ENCODE data around the gene ZNF581.

Gene ZNF581

DNA sequence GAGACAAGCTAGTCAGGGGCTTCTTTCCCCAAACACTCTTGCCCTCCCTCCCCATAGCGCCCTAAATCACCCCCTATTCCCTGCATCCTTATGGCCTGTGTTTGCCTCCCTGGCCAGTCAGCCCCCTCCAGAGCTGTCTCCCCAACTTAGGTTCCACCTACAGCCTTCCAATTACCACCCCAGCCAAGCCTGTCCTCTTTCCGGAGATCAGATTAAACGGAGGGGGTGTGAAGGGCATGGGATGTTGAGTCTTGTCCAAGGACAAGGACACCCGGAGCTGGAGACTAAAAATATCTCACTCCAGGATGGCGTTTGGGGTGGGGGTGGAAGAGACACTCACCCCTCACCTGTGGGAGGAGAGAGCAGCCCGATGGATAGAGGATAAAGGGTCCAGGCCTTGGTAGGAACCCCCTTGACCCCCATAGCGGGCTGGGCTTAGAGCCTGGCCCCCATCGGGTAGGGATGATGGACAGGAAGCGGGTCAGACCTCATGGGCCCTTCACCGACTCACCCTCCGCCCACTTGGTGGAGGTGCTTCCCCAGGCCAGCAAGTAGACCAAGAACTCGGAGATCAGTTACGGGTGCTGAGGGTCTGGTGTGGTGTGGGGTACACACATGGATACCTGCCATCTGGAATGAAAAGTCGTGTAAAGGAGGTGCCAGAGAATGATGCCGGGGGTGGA is 32.0 kb upstream of the ZNF581 start:
- no peak for DNase-seq (ENCODE audit: low read depth, low spot score)

DNA sequence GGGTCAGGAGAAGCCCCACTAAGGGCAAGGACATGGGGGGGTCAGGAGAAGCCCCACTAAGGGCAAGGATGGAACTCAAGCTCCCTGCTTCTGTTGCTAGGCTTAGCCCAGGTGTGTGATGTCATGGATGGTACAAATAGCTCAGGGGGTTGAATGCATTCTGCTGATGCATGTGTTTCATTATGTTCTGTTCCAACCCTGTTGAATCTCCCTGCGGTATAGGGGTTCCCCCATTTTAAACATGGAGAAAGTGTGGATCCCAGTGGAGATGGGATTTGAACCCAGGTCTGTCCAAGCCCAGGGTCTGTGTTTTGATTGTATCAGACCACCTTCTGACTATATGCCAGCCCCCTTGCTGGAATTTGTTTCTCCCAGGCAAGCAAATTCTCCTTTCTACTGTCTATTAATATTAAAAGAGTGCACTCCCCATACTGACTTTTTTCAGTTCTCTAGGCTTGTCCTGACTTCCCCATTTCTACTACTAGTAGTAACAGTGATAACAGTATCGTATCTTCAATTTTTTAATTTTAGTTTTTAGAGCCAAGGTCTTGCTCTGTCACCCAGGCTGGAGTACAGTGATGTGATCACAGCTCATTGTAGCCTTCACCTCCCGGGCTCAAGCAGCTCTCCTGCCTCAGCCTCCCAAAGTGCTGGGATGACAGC is 31.3 kb upstream of the ZNF581 start:
- DNase-seq (ENCODE audit: low read depth, low spot score), result no peak

DNA sequence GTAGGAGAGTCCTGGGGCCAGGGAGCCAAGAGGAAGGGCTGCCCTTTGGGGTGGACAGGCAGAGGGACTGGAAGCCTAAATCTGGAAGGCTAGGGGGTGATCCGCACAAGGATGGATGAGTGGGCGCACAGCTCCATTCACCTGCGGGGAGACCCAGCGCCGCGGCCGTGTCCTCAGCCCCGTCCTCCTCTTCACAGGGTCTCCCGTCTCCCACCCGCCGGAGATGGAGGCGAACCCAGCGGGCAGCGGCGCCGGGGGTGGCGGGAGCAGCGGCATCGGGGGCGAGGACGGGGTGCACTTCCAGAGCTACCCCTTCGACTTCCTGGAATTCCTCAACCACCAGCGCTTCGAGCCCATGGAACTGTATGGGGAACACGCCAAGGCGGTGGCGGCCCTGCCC is 30.1 kb upstream of the ZNF581 start:
- DNase-seq (ENCODE audit: low read depth, low spot score), result no peak

DNA sequence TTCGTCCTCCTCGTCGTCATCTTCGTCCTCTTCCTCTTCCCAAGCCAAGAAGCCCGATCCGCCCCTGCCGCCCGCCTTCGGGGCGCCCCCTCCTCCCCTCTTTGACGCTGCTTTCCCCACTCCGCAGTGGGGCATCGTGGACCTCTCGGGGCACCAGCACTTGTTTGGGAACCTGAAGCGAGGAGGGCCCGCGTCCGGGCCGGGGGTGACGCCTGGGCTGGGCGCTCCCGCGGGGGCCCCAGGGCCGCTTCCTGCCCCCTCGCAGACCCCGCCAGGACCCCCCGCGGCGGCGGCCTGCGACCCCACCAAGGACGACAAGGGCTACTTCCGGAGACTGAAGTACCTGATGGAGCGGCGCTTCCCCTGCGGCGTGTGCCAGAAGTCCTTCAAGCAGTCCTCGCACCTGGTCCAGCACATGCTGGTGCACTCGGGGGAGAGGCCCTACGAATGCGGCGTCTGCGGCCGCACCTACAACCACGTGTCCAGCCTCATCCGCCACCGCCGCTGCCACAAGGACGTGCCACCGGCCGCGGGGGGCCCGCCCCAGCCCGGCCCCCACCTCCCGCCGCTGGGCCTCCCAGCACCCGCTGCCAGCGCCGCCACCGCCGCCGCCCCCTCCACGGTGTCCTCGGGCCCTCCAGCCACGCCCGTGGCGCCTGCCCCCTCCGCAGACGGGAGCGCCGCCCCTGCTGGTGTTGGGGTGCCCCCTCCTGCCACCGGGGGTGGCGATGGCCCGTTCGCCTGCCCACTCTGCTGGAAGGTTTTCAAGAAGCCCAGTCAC is 29.3 kb upstream of the ZNF581 start:
- DNase-seq (ENCODE audit: low read depth, low spot score), result no peak

DNA sequence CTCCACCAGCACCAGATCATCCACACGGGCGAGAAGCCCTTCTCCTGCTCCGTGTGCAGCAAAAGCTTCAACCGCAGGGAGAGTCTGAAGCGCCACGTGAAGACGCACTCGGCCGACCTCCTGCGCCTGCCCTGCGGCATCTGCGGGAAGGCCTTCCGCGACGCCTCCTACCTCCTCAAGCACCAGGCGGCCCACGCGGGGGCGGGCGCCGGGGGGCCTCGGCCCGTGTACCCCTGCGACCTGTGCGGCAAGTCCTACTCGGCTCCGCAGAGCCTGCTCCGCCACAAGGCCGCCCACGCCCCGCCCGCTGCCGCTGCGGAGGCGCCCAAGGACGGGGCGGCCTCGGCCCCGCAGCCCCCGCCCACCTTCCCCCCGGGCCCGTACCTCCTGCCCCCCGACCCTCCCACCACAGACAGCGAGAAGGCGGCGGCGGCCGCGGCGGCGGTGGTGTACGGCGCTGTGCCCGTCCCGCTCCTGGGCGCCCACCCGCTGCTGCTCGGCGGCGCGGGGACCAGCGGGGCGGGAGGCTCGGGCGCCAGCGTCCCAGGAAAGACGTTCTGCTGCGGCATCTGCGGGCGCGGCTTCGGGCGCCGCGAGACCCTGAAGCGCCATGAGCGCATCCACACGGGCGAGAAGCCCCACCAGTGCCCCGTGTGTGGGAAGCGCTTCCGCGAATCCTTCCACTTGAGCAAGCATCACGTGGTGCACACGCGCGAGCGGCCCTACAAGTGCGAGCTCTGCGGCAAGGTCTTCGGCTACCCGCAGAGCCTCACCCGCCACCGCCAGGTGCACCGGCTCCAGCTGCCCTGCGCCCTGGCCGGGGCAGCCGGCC is 28.5 kb upstream of the ZNF581 start:
- DNase-seq (ENCODE audit: low read depth, low spot score), result no peak

DNA sequence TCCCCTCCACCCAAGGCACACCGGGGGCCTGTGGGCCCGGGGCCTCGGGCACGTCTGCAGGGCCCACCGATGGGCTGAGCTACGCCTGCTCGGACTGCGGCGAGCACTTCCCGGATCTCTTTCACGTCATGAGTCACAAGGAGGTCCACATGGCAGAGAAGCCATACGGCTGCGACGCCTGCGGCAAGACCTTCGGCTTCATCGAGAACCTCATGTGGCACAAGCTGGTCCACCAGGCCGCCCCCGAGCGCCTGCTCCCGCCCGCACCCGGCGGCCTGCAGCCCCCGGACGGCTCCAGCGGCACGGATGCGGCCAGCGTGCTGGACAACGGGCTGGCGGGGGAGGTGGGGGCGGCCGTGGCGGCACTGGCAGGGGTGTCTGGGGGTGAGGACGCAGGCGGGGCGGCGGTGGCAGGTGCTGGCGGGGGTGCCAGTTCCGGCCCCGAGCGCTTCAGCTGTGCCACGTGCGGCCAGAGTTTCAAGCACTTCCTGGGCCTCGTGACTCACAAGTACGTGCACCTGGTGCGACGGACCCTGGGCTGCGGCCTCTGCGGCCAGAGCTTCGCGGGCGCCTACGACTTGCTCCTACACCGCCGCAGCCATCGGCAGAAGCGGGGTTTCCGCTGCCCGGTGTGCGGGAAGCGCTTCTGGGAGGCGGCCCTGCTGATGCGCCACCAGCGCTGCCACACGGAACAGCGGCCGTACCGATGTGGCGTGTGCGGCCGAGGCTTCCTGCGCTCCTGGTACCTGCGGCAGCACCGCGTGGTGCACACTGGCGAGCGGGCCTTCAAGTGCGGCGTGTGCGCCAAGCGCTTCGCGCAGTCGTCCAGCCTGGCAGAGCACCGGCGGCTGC is 27.7 kb upstream of the ZNF581 start:
- no peak for DNase-seq (ENCODE audit: low read depth, low spot score)

DNA sequence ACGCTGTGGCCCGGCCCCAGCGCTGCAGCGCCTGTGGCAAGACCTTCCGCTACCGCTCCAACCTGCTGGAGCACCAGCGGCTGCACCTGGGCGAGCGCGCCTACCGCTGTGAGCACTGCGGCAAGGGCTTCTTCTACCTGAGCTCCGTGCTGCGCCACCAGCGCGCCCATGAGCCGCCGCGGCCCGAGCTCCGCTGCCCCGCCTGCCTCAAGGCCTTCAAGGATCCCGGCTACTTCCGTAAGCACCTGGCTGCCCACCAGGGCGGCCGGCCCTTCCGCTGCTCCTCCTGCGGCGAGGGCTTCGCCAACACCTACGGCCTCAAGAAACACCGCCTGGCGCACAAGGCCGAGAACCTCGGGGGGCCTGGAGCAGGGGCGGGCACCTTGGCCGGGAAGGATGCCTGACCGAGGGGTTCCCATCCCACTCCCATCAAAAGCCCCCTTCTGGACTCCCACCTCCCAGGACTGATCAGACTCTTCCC is 27.0 kb upstream of the ZNF581 start:
- DNase-seq (ENCODE audit: low read depth, low spot score), result no peak

DNA sequence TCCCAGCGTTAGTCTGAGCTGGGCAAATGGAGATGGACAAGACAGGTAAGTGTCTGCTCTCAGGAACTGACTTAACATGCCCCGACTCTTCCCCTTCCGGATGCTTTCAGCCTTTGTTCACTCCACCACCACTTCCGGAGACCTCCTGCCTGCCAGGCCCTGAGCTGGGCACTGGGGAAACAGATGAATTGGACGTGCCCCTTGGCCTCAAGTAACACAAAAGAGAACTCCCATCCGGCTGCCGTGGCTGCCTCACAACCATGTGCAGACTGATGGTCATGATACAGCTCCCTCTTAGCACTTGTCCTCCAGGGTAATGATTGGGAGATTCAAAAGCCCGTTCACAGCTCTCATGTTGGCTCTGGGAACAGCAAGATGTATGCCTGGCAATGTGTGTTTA is 26.0 kb upstream of the ZNF581 start:
- no peak for DNase-seq (ENCODE audit: low read depth, low spot score)

DNA sequence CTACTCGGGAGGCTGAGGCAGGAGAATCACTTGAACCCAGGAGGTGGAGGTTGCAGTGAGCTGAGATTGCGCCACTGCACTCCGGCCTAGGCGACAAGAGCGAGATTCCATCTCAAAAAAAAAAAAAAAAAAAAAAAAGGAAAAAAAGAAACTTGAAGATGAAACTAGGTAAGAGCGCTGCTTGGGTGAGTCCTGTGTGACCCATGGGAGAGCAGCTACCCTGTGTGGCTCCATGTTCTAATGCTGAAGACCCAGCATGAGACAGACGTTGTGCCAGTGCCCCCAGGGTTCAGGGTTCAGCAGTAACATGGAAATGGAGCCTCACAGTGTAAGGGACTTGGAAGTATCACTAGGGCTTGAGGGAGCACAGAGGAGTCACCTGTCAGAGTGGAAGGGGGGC is 25.0 kb upstream of the ZNF581 start:
- no peak for DNase-seq (ENCODE audit: low read depth, low spot score)

DNA sequence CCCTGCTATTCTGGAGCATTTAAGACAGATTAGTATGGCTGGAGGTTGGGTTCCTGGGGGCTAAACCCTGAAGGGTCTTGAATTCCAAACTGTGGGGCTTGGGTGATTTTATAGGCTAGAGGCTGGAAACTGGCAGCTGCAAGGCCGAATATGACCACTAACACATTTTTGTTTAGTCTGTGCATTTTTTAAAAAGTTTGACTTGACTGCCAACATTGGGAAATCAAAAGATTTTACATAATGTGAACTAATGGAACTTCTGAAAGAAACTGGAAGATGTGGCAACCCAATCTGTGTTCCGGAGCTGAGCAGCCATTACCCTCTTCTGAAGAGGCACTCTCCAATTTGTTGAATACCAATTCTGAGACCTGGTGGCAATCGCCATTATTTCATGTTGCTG is 24.2 kb upstream of the ZNF581 start:
- DNase-seq (ENCODE audit: low read depth, low spot score), result no peak

DNA sequence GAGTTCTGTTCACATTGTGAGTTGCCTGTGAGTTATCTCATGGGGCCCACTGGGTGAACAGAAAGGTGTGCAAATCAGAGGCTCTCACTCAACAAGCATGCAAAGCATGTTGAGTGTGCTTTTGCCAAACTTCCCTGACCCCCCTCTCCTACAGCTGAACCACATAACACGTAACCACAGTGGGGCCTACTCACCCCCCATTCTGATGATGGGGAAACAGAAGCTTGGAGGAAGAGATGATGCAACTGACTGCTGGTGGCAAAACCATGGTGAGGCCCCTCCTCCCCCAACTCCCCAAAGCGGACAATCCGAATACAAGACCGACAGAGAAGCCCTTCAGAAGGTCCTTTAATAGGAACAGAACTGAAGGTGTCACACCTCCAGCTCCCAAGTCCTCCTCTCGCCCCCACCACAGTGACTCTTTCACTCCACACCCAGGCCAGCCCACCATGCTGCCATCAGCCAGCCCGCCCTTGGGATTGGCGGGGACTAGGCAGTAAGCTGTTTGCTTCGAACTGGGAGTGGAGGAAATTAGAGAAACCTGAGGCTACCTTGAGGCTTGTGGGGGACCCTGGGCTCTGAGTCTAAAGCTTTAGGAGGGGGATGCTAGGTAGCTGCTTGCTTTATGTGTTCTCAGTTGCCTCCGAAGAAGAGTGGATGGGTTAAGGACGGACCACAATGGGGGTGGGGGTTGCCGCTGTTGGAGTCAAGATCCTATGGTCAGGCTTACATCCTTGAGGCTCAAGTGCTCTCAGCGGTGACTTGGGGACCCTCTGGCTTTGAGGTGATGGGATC is 22.8 kb upstream of the ZNF581 start:
- no peak for DNase-seq (ENCODE audit: low read depth, low spot score)

DNA sequence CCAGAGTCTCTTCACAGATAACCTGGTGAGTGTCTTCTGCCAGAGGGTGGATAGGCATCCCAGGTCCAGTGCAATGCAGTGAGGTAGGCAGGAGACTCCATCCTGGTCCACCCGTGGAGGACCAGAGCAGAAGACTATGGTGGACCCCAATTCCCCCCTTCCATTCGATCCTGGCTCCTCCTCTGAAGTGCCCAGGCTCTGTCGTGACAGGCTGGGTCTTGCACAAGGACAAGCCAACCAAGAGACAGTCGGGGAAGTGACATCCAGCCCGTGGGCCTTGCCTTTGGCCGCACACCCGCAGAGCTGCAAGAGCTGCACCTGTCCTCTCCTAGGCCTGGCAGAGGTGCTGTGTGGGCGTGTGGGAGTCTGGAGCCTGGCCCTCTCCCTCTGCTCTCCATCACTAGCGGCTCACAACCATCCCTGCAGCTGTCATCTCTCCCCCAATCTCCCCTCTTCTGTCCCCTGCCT is 22.2 kb upstream of the ZNF581 start:
- no peak for DNase-seq (ENCODE audit: low read depth, low spot score)

DNA sequence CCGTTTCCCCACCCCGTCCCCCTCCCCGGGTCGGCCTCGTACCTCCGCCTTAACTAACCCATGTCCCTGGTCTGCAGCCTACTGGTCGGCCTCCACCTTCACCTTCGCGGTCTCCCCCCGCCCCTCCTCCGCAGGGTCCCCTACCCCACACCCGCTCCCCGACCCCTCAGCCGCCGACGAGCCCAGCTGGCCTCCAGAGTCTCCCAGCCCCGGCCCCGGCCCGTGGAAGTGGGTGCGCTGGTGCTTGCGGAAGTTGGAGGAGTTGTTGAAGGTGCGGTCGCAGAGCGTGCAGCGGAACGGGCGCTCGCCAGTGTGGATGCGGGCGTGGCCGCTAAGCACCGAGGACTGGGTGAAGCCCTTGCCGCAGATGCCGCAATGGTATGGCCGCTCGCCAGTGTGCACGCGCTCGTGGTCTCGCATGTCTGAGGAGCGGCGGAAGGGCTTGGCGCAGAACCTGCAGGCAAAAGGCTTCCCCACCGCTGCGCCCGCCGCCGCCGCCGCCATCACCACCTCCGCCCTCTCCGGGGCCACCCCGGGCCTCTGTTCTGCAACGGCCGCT is 21.7 kb upstream of the ZNF581 start:
- DNase-seq (ENCODE audit: low read depth, low spot score), result no peak

DNA sequence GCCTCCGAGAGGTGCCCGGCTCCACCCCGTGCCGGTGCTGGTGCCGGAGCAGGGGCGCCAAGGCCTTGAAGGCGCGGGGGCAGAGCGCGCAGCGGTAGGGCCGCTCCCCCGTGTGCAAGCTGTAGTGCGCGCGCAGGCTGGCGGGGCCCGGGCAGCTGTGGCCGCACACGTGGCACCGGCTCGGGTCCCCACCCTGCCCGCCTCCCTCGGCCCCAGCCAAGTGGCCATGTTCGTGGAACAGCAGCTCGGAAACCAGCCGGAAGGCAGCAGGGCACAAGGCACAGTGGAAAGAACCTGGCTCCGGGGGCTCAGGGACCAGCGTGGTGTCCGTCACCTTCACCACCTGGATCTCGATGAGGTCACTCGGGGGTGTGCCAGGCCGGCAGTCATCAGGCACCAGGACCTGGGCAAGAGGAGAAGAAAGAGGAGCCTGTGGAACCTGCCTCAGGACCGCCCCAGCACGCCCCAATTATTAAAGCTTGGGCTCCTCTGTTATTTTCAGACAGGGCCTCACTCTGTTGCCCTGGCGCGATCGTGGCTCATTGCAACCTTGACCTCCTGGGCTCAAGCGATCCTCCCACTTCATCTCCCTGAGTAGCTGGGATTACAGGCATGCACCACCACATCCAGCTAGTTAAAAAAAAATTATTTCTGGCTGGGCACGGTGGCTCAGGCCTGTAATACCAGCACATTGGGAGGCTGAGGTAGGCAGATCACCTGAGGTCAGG is 21.0 kb upstream of the ZNF581 start:
- no peak for DNase-seq (ENCODE audit: low read depth, low spot score)

DNA sequence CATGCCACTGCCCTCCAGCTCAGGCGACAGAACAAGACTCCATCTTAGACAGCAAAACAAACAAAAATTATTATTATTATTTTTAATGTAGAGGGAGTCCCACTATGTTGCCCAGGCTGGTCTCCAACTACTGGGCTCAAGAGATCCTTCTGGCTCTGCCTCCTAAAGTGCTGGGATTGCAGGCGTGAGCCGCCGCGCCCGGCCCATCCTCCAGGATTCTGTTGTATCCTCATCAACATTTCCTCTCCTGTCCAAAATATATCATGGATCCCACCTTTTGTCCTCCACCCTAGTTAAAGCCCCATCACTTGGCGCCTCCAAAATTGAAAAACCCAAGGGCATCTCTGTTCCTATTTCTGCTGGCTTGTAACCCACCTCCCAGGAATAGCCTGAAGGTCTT is 20.3 kb upstream of the ZNF581 start:
- no peak for DNase-seq (ENCODE audit: low read depth, low spot score)

DNA sequence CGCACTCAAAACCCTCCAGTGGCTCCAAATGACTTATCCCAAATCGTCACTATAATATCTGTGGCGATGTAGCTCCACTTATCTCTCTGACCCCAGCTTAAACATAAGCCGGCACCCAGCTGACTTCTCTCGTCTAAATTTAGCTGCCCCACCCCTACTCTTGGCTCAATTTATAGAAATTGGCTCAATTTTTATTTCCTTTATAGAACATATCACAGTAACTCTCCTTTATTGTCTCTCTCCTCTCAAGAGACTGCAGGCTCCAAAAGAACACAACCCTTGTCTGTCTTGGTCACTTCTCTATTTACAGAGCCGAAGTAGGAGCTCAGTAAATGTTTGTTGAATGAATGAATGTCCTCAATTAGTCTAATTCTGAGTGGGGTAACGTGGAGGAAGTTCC is 19.9 kb upstream of the ZNF581 start:
- DNase-seq (ENCODE audit: low read depth, low spot score), result no peak

DNA sequence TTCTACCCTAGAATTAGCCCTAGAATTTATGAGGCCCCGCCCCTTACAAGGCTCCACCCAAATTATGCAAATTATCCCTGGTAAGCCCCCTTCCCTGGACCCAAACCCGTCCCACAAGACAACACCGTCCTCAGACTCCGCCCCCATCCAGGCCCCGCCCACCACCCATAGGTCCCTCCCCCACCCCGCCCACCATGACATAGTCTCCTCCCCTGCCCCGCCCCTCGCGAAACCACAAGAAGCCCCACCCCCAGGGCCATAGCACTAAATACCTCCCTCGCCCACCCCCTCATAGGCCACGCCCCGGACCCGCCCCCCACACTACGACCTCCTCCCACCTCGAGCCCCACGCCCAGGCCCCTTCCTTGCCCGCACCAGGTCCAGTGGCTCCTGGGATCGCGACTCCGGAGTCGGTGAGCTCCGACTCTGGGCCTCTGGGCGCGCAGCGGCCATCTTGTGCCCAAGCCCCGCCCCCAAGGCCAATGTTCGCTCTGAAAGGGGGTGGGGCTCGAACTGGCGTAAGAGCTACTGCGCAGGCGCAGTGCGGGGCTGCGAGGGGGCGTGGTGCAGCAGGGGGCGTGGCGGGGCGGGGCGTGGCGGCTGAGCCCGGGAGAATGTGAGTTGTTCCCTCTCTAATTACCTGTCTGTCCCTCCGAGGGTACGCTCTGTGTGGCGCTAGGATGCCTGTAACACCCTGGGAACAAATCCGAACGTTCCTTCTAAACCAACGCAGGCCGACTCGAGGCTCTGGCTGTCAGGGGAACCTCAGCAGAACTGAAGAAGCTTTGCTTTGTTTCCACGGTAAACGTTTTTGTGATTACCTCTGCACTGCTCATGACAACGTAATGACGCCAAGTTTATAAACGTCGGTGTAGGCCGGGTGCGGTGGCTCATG is 19.1 kb upstream of the ZNF581 start, which contains the start of gene ZNF784:
Gene ZNF784 (minus strand): TSS at position 458 of the 895 bp plus-strand sequence. CDS start 5 bp downstream, at position 453.
- DNase-seq (ENCODE audit: low read depth, low spot score), result peak; percentile 98

DNA sequence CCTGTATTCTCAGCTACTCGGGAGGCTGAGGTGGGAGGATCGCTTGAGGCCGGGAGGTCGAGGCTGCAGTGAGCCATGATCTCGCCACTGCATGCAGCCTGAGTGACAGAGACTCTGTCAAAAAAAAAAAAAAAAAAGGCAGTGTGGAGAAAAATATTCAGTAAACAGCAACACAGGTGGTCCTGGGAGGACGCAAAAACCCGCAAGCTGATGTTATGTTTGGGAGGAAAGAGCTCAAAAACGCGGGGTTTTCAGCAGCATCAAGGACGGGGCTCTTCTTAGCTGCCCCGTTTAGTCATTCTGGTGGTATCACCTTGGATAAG is 18.5 kb upstream of the ZNF581 start:
- DNase-seq (ENCODE audit: low read depth, low spot score), result no peak
